ENCODE data around the gene DCTN1.
A peak's percentile ranks its signal among the peaks of the same experiment; 100 is the strongest.

Gene DCTN1

GRCh38 chr2:74327199-74327598 is 52.9 kb downstream of the DCTN1 start:
- DNase-seq, result no peak

GRCh38 chr2:74325815-74326214 is 54.3 kb downstream of the DCTN1 start:
- DNase-seq, result no peak

DNA sequence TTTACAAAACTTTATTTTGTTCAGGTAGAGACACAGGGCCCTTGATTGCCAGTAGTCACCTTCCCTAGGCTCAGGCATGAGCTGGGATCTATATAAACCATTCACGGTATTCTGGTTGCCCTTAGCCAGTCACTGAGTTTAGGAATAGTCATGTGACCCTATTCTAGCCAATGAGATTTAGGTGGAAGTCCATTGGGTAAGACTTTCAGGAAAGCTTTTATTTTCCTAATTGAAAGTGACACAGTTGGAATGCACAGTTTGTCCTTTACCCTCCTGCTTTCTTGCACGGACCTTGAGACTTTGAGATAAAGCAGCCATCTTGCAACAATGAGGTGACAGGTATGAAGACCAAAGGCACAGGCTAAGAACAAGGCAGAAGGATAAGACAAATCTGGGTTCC is 58.4 kb downstream of the DCTN1 start:
- DNase-seq, result no peak

GRCh38 chr2:74317701-74318100 is 62.4 kb downstream of the DCTN1 start:
- DNase-seq, result peak in 3 of 58 donors; percentile 2 to 11 (median 9)

GRCh38 chr2:74316627-74317295 is 63.4 kb downstream of the DCTN1 start:
- no peak for DNase-seq

DNA sequence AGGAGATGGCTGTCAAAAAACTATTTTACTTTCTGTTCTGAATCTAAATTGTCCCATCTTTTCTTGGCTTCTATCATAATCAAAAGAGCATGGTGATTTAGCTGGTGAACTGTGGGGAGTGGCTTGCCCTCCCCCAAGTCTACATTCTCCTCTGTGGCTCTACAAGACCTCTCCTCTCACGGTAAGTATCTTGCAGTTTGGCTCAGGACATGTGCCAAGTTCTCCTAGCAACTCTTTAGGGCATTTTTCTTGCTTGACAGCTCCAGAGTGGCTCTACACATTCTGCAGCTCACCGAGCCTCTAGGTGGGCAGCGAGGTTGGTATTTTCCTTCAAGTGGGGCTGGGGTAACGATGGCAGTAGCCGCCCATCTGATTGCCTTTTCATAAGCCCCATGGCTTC is 66.0 kb downstream of the DCTN1 start:
- DNase-seq, result no peak

DNA sequence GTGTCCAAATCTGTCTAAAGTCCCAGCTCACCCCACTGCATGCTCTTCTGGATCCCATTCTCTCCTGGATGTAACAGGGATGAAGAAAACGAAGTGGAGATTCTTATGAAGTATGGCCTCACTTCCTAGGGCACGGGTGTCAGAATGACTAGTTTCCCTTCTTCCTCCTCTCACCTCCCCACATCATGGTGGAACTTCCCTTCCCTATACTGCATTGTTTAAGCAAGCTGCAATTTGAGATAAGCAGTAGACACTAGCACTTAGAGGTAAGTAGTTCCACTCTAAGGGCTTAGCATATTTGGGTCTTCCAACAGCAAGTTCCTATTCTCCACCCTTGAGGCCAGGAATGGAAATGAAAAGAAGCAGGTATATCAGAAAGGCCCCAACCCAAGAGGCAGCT is 66.6 kb downstream of the DCTN1 start:
- no peak for DNase-seq

DNA sequence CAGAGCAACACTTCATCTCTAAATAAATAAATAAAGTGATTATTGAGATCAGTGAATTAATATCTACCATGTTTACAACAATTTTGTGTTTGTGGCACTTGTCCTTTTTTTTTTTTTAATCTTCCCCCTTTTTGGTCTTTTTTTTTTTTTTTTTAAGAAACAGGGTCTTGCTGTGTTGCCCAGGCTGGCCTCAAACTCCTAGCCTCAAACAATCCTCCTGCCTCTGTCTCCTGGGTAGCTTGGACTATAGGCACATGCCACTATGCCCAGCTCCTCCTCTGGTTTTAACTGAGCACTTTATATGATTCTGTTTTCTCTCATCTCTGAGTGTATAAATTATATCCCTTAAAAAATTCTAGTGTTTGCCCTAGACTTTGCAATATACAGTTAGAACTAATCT is 67.2 kb downstream of the DCTN1 start:
- DNase-seq, result no peak

All from anterior cingulate cortex (tissue), 58 donors.